NT2/D1 (cell line): ENCODE results near the gene ZNF682.

Source experiments
- SUZ12 ChIP-seq: IDR thresholded peaks from 2 replicates; pipeline ENCODE4 v1.6.1; 2011; ENCODE audit not compliant: insufficient read length, insufficient read depth; ENCODE audit errors: extremely low read depth
- YY1 ChIP-seq: IDR thresholded peaks from 2 replicates; pipeline ENCODE4 v1.6.1; 2011; ENCODE audit not compliant: insufficient read length, insufficient read depth

DNA sequence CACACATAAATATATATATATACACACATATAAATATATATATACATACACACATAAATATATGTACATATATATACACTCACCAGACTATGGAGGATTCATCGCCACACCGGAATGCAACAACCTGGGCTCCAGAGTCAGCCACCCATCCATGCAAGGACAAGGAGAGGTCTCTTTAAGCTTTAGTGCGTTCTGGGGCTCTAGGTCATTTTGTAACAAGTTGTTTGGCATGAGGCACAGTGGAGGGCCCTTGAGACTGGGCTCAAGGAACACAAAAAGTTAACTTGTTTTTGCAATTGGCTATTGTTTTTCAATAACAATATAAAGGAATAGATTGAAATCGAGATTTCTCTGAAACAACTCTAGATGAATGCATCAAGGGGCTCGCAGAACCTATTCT, 33.6 kb upstream of the ZNF682 start:
- TF ChIP-seq YY1 (no peak), SUZ12 (no peak)
